ENCODE results near the gene ADCY6. TPM values are rescaled to one million over a fixed set of nuclear protein-coding genes. Genes with fewer than 3 reads are reported as not detected.

ADCY6 gene
- total and polyA plus RNA-seq, 4 donors, result 4.3 to 30.5 (median 10.5) TPM

GRCh38 chr12:48780381-48781025 is 8.4 kb downstream of the ADCY6 start:
- no peaks in the 10 kb centered on the region for H3K4me1 ChIP-seq (ENCODE audit: control insufficient read depth in 4 of 4, insufficient read depth in 4 of 4, low read length in 3 of 4)
- TF ChIP-seq MAX (IDR thresholded peaks at IDR 0.05) (no peak), ATF3 (IDR thresholded peaks at IDR 0.05) (no peak), HNF4A (conservative IDR thresholded peaks at IDR 0.05) (no peak), EGR1 (IDR thresholded peaks at IDR 0.05; ENCODE audit: low read depth in 2 of 2) (no peak), CTCF (IDR thresholded peaks at IDR 0.05; ENCODE audit: low read depth, low read length, missing input control) (no peak), FOXA2 (IDR thresholded peaks at IDR 0.05) (no peak), RAD21 (IDR thresholded peaks at IDR 0.05) (no peak), NR2F2 (IDR thresholded peaks at IDR 0.05) (no peak), TAF1 (conservative IDR thresholded peaks at IDR 0.05) (no peak), SP1 (IDR thresholded peaks at IDR 0.05) (no peak), YY1 (IDR thresholded peaks at IDR 0.05) (no peak), FOXA1 (IDR thresholded peaks at IDR 0.05) (no peak), ZBTB33 (IDR thresholded peaks at IDR 0.05) (no peak)
- no peaks in the 10 kb centered on the region for H3K9me3 ChIP-seq (ENCODE audit: control insufficient read depth in 4 of 4, low read length in 3 of 4)
- H3K27me3 ChIP-seq (ENCODE audit: control insufficient read depth in 4 of 4, insufficient read depth in 4 of 4, low read length in 3 of 4), result no peaks in the 10 kb centered on the region
- 84% methylated on average over 11 of the region's 11 CpGs for WGBS
- no peak for DNase-seq (ENCODE audit: low spot score)
- H3K4me3 ChIP-seq (ENCODE audit: low read depth in 1 of 3, low read length in 3 of 3), result no peak overlapping the region
- no peak overlapping the region for H3K27ac ChIP-seq (ENCODE audit: low read depth in 1 of 2, low read length in 2 of 2)
- peaks cover 0 to 11% (median 4%) of the 10 kb centered on the region in 4 donors for H3K36me3 ChIP-seq (ENCODE audit: control insufficient read depth in 4 of 4, insufficient read depth in 3 of 4, low read depth in 1 of 4, low read length in 3 of 4)
- no peak overlapping the region for H3K9ac ChIP-seq (ENCODE audit: low read depth in 1 of 2, low read length in 2 of 2)

- Histone ChIP-seq H3K36me3 (ENCODE audit: control insufficient read depth in 4 of 4, insufficient read depth in 3 of 4, low read depth in 1 of 4, low read length in 3 of 4) (peaks cover 0 to 17% (median 7%) of the 10 kb centered on the region in 4 donors), H3K27ac (ENCODE audit: low read depth in 1 of 2, low read length in 2 of 2) (no peak overlapping the region), H3K9ac (ENCODE audit: low read depth in 1 of 2, low read length in 2 of 2) (no peak overlapping the region), H3K27me3 (ENCODE audit: control insufficient read depth in 4 of 4, insufficient read depth in 4 of 4, low read length in 3 of 4) (no peaks in the 10 kb centered on the region), H3K9me3 (ENCODE audit: control insufficient read depth in 4 of 4, low read length in 3 of 4) (no peaks in the 10 kb centered on the region), H3K4me3 (ENCODE audit: low read depth in 1 of 3, low read length in 3 of 3) (no peak overlapping the region), H3K4me1 (ENCODE audit: control insufficient read depth in 4 of 4, insufficient read depth in 4 of 4, low read length in 3 of 4) (no peaks in the 10 kb centered on the region)
- TF ChIP-seq REST (IDR thresholded peaks at IDR 0.05), result no peak
- peak; percentile 24 for TF ChIP-seq NR2F2 (IDR thresholded peaks at IDR 0.05)
- TF ChIP-seq MAX (IDR thresholded peaks at IDR 0.05), result no peak
- TF ChIP-seq FOXA1 (IDR thresholded peaks at IDR 0.05), result no peak
- no peak for TF ChIP-seq RAD21 (IDR thresholded peaks at IDR 0.05)
- TF ChIP-seq ATF3 (IDR thresholded peaks at IDR 0.05), result no peak
- TF ChIP-seq FOXA2 (IDR thresholded peaks at IDR 0.05), result no peak
- no peak for TF ChIP-seq RXRA (IDR thresholded peaks at IDR 0.05)
- no peak for TF ChIP-seq HNF4G (IDR thresholded peaks at IDR 0.05)
- TF ChIP-seq ZBTB33 (IDR thresholded peaks at IDR 0.05), result no peak
- TF ChIP-seq JUND (IDR thresholded peaks at IDR 0.05), result peak; percentile 90 to 93
- TF ChIP-seq HNF4A (conservative IDR thresholded peaks at IDR 0.05), result no peak
- TF ChIP-seq TAF1 (conservative IDR thresholded peaks at IDR 0.05), result no peak
- no peak for DNase-seq (ENCODE audit: low spot score)
- WGBS, result 68% methylated on average over 3 of the region's 3 CpGs
Measured at GRCh38 chr12:48779869-48780268, 9.0 kb downstream of the ADCY6 start.

Data from liver (tissue), 9 donors.